Stimulated activated CD4-positive, alpha-beta T cell treated with anti-CD3 and anti-CD28 coated beads, Interleukin-4, amount 100 ng/mL, for 48 hours (primary cell): ENCODE data around the gene PRDM16.

ENCODE experiments used
- DNase-seq, 2 donors: peaks; one replicate each; pipeline ENCODE4 v3.0.0-alpha.2; 2020; ENCODE audit warnings: low read depth in 2 of 2

The PRDM16 gene

DNA sequence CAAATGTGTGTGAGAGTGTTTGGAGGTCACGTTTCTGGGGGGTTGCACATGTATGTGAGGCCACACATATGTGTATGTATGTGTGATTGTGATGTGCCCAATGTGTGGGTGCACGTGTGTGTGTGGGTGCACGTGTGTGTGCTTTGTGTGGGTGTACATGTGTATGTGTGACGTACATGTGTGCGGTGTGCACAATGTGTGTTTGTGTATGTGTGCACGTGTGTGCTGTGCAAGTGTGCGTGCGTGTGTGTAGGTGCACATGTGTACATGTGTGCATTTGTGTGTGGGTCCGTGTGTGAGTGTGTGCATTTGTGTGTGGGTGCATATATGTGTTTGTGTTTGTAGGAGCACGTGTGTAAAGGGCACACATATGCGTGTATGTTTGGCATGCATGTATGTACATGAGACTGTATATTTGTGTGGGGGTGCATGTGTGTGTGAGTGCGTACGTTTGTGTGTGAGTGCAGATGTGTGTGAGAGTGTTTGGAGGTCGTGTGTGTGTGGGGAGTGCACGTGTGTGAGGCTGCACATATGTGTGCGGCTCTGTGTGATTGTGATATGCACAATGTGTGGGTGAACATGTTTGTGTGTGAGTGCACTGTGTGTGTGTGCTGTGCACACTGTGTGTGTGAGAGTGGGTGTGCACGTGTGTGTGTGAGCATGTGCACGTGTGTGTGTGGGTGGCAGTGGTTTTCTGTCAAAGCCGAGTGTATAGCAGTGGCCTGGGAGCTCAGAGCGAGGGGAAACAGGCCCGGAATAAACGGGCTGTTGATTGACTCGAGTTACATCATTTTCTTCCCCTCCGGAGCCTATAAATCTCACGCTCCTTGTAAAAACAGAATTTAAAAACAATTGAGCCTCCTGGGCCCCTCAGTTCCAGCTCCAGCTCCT is 252.8 kb downstream of the PRDM16 start:
- no peak for DNase-seq

- DNase-seq, result no peak
Observed at GRCh38 chr1:3322450-3323020, 253.5 kb downstream of the PRDM16 start.

- DNase-seq, result no peak
Observed at GRCh38 chr1:3323021-3323795, 254.2 kb downstream of the PRDM16 start.

DNA sequence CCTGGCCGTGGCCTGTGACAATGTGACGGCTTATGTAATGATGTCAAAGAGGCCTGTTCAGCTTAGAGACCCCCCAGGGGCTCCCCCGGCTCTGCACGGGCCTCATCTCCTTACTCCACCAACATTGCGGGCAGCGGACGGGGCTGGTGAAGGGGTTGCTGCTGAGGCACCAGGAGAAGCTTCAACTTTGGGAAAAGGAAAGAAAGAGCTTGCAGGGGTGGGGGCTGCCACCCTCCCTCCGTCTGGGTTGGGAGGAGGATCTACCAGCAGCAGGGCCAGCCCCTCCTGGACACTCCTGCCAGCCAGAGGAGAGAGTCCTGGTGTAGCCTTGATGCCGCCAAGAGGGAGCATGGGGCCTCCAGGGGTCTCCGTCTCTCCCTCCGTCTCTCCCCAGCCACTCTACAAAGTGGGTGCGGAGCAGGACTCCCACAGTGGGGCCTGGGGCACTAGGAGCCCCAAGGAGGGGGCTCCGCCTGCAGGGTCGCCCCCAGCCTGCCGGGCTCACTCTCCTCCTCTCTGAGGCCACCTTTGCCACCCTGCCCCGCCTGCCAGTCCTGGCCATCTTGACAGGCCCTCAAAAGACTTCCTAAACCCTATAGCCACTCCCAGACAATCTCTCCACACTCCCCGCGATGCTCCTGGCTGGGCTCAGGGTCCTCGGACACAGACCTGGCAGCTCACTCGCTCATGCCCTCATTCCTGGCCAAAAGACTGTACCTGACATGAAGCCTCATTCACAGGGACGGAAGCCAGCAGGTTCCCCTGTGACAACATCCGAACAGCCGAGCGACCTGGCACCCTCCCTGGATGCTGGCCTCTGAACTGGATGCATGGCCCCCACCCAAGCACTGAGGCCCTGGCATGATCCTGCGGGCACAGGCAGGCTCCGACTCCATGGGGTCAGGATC is 255.0 kb downstream of the PRDM16 start:
- no peak for DNase-seq

DNA sequence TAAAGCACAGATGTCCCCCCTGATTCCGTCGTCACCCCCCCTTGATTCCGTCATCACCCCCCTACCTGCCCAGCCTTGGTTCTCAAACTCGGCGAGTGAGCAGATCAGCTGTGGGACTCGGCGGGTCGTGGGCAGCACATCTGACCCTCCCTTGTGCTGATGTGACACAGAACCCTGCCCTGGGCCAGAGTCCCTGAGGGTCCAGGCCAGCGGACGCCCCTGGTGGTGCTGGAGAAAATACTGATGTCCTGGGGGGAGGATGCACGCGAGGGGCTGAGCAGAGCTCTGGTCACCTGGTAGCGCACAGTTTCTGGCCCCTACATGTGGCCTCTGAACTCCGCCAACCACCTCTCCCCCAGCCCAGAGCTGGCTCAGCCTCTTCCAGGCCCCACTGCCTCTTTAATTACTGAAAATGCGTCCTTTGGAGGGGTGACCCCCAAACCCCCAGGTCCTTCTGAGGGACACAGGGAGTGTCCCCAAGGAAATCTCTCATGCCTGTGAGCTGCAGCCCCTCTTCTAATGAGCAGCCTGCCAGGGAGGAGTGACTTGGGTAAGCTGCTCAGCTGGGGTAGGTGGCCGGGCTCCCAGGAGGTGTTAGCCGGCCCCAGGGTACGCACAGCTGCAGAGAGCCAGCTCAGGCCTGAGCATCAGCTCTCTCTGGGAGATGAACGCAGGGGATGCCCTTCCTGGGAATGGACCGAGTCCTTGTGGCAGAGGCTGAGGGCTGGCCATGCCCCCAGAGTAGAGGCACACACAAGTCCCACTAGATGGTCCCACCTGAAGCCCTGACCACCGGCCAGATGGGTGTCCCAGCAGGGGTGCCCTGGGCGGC is 255.9 kb downstream of the PRDM16 start:
- DNase-seq, result no peak

DNA sequence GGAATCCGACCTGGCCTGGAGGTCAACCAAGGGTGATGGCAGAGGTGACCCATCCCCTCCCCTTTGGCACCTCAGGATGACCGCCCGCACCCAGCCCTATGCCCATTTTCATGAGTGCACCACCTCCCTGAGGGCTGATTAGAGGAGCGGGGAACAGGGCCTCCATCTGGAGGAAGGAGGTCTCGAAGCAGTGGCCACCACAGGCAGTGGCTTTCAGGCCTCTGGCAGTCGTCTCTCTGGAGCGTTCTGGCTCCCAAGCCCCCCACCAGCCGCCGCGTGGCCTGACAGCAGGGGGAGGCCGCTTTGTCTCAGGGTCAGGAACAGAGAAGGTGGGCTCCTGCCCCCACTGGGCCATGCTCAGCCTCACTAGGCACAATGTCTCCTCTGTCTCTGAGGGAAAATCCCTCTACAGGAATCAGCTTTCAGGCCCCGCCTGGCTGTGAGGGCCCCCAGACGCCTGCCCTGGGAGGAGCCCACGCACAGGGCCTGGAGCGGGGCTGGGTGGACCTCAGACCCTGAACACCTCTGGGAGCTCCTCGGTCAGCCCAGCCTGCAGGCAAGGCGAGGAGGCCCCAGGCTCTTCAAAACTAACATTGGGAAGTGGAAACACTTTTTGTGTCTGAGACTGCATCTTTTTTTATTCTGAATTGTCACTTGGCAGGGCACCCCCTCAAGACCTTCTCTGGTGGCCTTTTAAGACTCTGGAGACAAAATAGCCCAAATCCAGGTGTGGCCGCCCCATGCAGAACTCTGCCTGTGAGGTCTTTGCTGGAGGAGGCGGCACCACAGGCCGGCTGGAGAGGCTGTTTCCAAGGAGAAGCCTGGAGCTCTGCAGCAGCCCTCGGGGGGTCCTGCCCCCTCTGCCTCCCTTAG is 257.7 kb downstream of the PRDM16 start:
- DNase-seq, result no peak

GRCh38 chr1:3327389-3327702 is 258.3 kb downstream of the PRDM16 start:
- no peak for DNase-seq

DNA sequence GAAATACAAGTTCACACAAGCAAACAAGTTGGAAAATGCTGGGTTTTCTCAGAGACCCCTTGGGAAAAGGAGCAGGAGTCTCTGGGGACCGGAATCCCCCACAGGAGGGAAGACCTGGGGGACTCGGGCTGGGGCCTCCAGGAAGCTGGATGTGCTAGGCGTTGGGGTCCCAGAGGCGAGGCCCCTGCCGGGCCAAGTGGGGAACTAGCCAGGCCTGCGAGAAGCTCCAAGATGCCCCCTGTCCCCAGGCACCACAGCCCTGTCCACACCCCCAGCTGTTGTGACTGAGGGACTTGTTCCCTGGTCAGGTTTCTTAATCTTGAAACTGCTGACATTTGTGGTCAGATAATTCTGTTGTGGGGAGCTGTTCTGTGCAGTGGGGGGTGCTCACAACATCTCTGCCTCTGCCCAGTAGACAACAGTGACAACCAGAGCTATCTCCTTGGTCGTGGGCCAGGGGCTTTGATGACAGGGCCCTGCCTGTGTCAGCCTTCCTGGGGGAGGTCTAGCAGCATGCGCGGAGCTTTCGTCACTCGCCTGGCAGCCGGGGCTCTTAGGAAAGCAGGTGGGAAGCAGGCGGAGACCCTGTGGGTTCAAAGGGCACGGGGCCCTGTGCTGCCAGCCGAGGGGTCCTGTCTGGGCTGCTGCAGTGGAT is 259.1 kb downstream of the PRDM16 start:
- DNase-seq, result no peak

DNA sequence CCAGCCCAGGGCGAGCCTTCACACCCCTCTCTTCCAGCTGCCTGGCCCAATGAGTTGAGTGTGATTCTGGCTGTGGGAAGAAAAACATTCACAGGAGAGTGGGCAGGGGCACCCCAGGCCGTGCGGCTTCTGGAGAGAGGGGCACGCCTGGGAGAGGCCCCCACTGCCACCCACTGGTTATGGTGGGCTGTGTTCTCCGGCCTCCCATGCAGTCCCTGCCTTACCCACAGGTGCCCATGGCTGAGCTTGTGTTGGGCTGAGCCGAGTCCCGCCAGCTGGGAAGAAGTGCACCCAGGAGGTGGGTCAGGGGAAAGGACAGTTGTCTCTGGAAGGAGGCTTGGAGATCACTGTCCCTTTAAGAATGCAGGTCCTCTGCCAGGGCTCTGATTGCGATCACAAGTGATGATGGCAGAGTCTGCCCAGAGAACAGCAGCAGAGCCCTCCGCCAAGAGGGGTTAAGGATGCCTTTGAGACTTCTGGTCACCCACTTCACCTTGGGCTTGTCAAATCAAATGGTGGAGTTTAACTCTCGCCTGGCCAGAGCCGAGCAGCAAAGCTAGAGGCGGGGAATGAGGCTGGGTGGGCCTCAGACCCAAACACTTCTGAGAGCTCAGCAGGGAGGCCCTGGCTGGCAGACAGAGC is 260.8 kb downstream of the PRDM16 start:
- DNase-seq, result no peak

DNA sequence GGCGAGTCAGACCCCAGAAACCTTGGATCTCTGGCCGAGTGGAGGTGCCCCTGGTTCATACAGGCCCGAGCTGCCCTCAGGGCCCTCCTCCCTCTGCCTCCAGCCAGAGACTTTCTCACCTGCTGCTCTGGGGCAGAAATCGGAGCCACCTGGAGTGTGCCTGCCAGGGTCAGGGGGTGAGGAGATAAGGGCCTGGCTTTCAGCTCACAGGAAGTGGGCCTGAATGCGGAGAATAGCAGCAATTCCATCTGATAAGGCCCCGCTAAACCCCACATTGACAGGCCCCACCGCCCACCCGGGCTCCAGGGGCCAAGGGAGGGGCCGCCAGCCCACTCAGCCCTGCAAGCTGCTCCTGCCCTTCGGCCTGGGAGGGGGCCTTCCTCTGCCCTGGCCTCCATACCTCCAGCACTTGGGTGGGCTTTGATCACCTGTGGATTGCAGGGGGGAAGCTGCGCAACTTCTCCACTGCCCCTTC is 261.8 kb downstream of the PRDM16 start:
- no peak for DNase-seq

GRCh38 chr1:3331564-3331963 is 262.6 kb downstream of the PRDM16 start:
- no peak for DNase-seq

- no peak for DNase-seq
Observed at GRCh38 chr1:3332043-3332442, 263.0 kb downstream of the PRDM16 start.

GRCh38 chr1:3332662-3333061 is 263.7 kb downstream of the PRDM16 start:
- no peak for DNase-seq

DNA sequence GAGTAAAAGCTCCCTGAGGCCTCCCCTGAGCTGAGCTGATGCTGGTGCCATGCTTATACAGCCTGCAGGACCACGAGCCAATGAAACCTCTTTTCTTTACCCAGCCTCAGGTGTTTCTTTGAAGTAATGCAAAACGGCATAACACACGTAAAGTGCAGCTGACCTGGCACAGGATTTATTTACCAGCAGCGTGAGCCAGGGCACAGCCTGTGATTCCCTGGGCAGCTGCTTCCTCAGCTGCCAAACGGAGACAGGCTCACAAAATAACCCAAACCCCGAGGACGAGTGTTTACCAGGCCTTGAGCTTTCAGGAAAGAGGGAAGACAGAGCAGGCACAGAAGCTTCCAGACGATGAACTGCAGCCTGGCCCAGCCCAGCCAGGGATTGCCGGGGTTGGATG is 264.9 kb downstream of the PRDM16 start:
- no peak for DNase-seq

GRCh38 chr1:3334366-3334765 is 265.4 kb downstream of the PRDM16 start:
- no peak for DNase-seq

- no peak for DNase-seq
Observed at GRCh38 chr1:3335754-3336640, 267.0 kb downstream of the PRDM16 start.
